SK-N-SH (cell line): Measurements from ENCODE around the gene TSGA10.

Source experiments
- EP300 ChIP-seq, 2 experiments: IDR thresholded peaks; 2 replicates each; pipeline versions ENCODE4 v1.4.0 to v1.6.1; 2012; ENCODE audit warnings: borderline replicate concordance in 1 of 2, low read depth in 1 of 2, low read length in 1 of 2
- RAD21 ChIP-seq: IDR thresholded peaks from 2 replicates; pipeline ENCODE4 v1.6.1; 2012; ENCODE audit warnings: mild to moderate bottlenecking, low read length
- YY1 ChIP-seq: IDR thresholded peaks from 2 replicates; pipeline ENCODE4 v1.4.0; 2012; ENCODE audit warnings: low read depth, mild to moderate bottlenecking
- TF ChIP-seq, protein P1 (sequence below): IDR thresholded peaks from 2 replicates; pipeline ENCODE4 v1.4.0; 2012; ENCODE audit warnings: low read depth
- TF ChIP-seq, protein P2 (sequence below): fragments of 200-600 bp; sonication (generic); IDR thresholded peaks from 2 replicates; pipeline ENCODE4 v1.6.1; 2017; ENCODE audit warnings: antibody characterized with exemption, mild to moderate bottlenecking, moderate library complexity
- TF ChIP-seq, protein P3 (sequence below): IDR thresholded peaks from 2 replicates; pipeline ENCODE4 v1.4.0; 2012; ENCODE audit warnings: low read depth, borderline replicate concordance

GRCh38 chr2:98948956-98949739 lies 205.6 kb downstream of the TSGA10 start:
- TF ChIP-seq, protein P1, sequence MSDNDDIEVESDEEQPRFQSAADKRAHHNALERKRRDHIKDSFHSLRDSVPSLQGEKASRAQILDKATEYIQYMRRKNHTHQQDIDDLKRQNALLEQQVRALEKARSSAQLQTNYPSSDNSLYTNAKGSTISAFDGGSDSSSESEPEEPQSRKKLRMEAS, result no peak
- TF ChIP-seq YY1 (no peak), EP300 (IDR thresholded peaks at IDR 0.05; ENCODE audit: borderline replicate concordance in 1 of 2, low read depth in 1 of 2, low read length in 1 of 2) (no peak), RAD21 (no peak)
- TF ChIP-seq, protein P2, sequence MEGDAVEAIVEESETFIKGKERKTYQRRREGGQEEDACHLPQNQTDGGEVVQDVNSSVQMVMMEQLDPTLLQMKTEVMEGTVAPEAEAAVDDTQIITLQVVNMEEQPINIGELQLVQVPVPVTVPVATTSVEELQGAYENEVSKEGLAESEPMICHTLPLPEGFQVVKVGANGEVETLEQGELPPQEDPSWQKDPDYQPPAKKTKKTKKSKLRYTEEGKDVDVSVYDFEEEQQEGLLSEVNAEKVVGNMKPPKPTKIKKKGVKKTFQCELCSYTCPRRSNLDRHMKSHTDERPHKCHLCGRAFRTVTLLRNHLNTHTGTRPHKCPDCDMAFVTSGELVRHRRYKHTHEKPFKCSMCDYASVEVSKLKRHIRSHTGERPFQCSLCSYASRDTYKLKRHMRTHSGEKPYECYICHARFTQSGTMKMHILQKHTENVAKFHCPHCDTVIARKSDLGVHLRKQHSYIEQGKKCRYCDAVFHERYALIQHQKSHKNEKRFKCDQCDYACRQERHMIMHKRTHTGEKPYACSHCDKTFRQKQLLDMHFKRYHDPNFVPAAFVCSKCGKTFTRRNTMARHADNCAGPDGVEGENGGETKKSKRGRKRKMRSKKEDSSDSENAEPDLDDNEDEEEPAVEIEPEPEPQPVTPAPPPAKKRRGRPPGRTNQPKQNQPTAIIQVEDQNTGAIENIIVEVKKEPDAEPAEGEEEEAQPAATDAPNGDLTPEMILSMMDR, result no peak
- TF ChIP-seq, protein P3, sequence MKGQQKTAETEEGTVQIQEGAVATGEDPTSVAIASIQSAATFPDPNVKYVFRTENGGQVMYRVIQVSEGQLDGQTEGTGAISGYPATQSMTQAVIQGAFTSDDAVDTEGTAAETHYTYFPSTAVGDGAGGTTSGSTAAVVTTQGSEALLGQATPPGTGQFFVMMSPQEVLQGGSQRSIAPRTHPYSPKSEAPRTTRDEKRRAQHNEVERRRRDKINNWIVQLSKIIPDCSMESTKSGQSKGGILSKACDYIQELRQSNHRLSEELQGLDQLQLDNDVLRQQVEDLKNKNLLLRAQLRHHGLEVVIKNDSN, result no peak
